SH-SY5Y (cell line): ENCODE measurements around the gene TNS3.

Experiments
- GATA2 ChIP-seq: IDR thresholded peaks from 2 replicates; pipeline ENCODE4 v1.6.1; 2011; ENCODE audit warnings: mild to moderate bottlenecking, low read depth, low read length
- GATA3 ChIP-seq: IDR thresholded peaks from 2 replicates; pipeline ENCODE4 v1.6.1; 2011; ENCODE audit warnings: low read depth, mild to moderate bottlenecking, low read length, moderate library complexity

DNA sequence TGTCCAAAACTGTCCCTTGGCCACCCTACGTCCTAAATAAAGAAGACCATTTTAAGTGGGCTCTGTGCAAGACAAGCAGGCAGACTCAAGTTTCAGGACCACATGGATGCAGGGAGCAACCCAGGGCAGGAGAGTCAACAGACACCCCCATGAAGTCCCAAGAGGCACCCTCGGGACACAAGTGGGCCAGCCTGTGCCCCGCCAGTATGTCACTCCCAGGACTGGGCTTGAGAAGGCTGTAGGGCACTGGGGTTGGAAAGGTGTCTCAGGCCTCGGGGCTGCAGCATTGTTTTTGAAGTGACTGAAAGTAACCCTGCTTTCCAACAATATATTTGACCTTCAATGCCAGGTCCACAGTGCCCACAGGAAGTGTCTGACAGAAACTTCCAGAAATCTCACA lies 157.4 kb downstream of the TNS3 start:
- no peak for TF ChIP-seq GATA3
- no peak for TF ChIP-seq GATA2
